HG03558 (cell line): ENCODE measurements around the gene PPL.
"Not testable (repeated sequence)": the region's sequence is repeated elsewhere in the genome, so short reads cannot be mapped to it uniquely, and the experiment has no call there.

ENCODE experiments used
- ATAC-seq: cut with Tn5 transposase; IDR thresholded peaks from one replicate; pipeline ENCODE4 v1.9.1; 2021; ENCODE audit warnings: moderate number of reproducible peaks; ENCODE audit not compliant: unreplicated experiment; ENCODE audit errors: extremely low read depth

Gene PPL

DNA sequence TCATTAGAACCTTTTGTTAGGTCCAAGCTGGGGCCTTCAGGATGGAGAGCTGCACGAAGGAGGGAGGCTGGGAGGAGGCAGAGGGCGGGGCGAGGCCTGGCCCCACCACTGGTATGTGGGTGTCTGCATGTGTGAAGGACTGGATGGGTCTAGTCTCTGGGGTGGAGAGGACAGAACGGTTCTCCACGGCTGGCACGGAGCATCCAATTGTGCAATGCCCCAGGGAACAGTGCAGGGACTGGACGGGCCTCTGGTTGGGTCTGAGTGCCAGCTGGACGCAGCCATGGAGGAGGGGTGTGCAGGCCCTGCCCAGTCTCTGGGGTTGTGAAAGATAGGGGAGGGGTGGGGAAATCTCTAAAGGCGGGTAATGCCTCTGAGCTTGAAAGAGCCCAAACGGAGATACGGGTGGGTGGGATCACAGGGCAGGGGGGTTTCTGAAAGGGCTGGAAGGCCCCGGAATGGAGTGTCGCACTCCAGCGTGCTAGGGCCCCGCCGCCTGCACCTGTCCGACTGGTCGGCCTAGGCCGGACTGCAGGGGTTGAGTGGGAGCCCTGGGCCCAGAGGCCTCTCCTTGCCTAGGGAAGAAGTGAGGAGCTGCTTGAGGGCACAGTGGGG, 1.6 kb downstream of the PPL start:
- no peak for ATAC-seq

DNA sequence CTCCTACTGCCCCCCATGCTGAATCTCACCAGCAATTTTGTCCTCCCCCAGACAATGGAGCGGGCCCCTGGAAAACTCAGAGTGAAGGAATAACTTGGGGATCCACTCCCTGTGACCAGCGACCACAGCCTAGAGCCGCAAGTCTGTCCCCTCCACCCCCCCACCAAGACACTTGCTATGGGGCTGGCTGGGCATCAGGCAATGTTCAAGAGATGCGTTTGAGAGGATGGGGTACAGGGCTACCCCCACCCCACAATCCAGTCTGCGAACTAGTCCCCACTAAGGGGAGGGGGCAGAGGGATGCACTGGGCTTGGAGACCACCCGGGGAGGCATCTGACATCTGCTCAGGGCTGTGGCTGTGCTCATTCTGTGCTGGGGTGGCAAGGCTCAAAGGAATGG, 2.4 kb downstream of the PPL start:
- no peak for ATAC-seq

DNA sequence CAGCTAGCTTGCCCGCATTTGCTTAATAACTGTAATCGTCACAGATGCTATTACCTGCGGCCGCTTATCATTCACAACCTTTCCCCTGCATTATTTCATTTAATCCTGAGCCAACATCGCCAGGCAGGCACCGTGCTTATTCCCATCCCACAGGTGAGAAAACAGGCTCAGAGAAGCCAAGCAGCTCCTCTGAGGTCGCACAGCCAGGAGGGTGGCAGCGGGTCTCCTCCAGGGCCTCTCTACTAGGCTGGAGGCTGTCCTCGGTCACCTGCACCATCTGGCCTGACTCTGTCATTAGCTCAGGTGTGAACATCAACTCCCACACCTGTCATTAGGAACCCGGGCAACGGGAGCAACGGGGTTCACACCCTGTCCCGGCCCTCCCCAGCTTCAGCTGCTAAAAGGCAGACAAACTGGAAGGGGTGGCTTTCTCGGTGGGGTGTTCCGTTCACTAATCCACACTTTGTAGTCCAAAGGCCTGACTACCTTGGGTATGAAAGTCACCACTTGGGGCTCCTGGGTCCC, 3.0 kb downstream of the PPL start:
- ATAC-seq: no peak

DNA sequence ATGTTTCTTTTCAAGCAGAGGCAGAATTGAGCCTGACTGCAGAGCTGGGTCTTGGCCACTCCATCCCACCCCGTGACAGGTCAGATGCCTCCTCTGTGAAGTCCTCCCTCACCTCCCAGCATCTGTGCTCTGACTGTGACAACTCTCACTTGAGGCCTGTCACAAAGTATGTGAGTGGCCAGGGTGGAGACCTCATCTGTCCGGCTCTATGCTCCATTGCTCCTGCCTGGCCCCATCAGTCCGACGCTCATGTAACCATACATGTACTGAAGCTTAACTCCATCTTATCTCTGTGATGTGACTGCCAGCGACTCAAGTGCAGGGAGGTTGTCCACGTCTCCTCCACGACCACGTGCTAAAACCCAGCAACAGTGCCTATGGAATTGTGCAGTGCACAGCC, 3.5 kb downstream of the PPL start:
- no peak for ATAC-seq

DNA sequence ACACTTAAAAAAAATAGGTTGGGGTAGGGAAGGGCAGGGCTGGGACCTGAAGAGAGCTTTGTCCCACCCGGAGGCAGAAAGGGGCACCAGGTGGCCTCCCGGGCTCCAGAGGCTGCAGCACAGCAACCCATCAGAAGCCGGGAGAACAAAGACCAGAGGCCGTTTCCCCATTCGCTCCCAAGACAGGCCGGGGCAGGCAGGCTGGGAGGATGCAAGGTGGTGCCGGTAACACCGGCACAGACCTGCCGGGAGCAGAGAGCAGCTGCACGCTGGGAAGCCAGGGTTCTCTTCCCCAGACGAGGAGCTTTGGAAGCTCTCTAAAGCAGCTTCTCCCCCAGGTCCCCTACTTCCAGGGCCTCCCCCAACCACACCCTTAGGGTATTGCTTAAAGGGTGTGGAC, 5.6 kb downstream of the PPL start:
- no peak for ATAC-seq

DNA sequence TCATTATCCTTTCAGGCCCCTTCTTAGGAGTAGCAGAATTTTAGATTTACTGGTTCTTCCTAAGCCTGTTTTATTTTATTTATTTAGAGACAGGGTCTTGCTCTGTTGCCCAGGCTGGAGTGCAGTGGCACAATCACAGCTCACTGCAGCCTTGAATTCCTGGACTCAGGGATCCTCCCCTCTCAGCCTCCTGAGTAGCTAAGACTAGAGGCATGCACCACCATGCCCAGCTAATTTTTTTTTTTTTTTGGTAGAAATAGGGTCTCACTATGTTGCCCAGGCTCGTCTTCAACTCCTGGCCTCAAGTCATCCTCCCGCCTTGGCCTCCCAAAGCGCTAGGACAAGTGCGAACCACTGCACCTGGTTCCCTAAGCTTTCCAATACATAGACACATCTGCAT, 7.3 kb downstream of the PPL start:
- not testable (repeated sequence) for ATAC-seq

DNA sequence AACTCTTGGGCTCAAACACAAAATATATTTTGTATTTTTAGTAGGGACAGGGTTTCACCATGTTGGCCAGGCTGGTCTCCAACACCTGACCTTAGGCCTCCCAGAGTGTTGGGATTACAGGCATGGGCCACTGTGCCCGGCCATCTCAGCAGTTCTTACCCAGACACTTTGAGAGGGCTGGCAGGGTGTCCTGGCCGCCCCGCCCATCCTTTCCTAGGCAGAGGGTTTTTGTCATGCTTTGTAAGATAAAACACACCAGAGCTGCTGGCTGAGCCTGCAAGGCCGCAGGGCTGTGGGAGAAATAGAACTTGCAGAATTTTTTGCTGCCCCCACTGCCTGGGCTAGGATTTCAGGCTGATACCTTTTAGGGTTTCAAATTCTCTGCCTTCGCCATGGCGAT, 8.7 kb downstream of the PPL start:
- ATAC-seq: no peak

DNA sequence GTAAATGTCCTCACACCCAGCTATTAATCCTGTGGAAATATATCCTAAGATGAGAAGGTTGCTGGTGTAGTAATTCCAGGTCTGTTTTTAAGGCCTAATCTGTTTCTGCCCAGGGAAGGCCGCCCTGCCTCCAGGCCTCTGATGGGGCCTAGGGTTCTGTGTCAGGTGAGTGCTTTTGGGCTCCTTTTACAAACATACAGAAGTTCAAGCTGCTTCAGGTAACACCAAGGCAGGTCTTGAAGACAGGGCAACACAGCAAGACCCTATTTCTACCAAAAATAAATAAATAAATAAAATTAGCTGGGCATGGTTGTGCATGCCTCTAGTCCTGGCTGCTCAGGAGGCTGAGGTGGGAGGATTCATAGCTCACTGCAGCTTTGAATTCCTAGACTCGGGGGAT, 9.3 kb downstream of the PPL start:
- no peak for ATAC-seq

DNA sequence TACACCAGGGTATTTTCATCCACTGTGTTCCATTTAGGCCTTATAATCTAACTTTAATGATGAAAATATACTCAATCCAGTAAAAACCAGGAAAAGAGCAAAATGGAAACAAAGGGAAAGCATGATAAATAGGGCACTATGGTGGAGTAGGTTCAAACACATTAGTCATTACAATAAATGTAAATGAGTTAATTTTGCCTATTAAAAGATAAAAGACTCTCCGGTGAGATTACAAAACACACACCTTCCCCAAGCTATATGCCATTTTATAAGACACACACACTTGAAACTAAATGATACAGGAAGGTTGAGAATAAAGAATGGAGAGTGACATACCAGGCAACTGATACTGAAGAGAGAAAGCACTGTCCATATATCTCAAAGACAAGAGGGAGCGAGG, 10.0 kb downstream of the PPL start:
- no peak for ATAC-seq

DNA sequence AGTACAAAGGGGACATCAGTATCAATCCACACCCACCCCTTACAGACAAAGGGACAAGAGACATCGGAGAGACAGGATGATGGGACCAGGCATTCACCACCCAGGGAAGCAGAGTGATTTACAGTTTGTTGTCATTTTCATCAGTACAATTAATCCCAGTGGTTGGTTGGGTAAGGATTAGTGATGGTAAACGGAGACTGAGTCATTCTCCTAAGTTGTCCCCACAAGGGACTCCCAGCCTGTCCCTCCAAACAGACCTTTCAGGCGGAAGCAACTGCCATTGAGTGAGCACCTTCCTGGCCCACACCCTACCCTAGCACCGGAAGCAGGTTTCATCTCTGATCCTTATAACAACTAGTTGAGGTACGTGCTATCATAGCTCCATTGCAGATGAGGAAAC, 11.2 kb downstream of the PPL start:
- no peak for ATAC-seq

DNA sequence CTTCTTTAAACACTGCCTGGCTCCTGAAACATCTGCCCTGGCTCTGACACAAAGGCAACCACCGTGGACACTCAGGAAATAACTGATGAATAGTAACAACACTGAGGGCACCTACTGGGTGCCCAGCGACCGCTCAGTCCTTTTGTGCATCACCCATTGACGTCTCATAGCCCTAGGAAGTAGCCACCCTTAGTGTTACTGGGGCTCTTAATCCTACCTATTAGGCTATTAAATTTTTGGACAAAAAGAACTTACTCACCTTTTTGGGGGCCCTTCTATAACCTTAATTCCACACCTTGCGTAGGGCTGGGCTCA, 11.7 kb downstream of the PPL start:
- no peak for ATAC-seq

DNA sequence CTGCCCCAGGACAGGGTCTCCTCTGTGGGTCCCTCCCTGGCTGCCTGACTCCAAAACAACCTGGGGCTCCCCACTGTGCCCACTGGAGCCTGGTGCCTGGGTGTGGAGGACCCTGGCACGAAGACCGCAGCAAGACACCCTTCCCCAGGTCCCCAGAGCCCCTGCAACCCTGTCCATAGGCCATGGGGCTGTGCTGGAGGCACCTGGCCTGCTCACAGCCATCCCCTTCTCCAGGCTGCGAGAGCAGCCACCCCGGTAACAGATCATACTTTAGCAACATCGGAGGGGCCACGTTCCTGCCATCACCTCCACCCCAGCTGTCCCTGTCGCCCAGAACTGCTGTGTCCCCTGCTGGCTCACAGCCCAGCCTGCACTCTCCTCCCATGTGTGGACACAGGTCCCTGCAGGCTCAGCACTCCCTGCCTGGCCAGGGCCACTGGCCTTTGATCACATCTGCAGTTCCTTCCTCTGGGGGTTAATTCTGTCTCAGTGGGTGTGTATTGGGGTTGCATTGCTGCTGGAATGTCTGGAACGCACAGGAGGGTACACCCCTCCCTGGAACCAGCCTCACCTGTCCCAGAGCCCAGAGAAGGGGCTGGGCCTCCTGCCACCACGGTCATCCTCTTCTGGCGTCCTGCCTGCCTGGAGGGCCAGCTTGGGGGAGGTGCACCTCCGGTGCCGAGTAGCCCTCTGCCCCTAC, 12.2 kb downstream of the PPL start:
- ATAC-seq: no peak

DNA sequence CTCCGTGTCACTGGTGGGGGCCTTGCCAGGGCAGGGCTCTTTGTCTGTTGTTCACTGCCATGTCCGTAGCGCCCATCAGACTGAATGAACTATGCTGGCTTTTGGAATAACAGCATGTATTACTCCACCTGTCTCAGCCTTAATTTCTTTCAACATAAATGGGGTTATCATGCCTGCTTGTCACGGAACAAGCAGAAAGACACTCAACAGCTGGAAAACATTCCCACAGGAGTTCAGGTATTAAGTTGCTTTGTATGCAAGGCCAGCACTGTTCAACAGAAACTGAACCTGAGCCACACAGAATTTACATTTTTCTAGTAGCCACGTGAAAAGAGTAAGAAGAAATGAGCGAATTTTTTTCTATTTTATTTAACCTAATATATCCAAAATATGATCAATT, 13.1 kb downstream of the PPL start:
- no peak for ATAC-seq

DNA sequence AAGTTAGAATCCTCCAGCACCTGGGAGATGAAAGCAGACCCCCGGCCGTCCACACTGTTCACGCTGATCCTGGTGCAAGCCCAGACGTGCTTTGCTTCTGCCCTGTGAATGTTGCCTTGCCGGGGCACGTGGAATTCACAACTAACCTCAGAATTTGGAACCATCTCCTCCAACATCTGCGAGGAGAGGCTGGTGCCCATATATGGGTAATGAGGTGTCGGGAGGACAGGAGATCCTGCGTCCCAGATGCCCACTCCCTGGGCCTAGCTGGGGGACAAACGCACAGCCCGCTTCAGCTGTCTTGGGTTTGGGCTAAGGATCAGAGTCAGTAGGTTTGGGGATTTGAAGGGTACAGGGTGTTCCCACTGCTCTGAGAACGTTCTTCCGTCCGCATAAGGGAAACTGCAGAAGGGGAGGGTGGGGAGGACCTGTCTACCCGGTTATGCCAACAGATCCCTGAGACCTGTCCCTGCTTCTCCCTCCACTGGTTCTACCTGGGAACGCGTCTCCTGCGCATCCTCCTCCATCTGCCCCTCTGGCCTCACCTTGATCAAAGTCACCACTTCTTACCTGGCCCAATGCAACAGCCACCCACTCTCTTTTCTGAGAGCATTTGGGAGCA, 14.1 kb downstream of the PPL start:
- ATAC-seq: no peak

DNA sequence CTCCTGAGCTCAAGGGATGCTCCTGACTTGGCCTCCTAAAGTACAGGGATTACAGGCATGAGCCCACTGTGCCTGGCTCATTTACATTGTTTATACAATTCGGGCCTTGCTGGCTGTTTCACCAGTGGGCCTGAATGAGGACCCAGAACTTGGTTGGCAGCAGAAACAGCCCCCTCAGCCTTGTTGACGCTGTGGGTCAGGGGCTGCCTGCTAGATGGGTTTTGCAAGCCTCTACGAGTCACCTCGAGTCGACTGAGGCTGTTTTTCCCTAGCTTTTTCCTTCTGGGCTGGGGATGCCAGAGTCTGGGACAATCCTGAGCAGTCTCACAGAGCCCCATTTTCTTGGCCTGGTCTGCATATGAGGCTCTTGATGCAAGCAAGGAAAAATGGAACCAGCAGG, 16.1 kb downstream of the PPL start:
- no peak for ATAC-seq

DNA sequence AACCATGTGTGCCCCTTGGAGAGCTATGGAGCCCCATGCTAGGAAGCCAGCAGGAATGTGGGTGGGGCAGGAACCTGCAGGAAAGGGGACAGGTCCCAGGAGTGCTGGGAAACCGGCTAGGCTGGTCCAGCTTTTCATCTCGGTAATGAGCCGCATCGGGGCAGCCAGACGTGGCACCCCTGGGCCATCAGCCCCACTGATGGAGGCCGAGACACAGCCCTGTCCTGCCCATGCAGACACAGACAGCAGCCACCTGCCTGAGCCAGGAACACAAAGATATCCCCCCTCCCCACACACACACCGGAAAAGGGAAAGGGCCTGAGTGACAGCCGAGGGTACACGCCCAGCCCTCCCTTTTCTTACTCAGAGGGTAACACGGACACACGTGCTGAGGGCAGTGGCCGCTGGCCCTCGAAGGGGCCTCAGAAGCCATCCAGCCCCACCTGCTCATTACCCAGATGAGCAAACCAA, 18.1 kb downstream of the PPL start:
- ATAC-seq: no peak

DNA sequence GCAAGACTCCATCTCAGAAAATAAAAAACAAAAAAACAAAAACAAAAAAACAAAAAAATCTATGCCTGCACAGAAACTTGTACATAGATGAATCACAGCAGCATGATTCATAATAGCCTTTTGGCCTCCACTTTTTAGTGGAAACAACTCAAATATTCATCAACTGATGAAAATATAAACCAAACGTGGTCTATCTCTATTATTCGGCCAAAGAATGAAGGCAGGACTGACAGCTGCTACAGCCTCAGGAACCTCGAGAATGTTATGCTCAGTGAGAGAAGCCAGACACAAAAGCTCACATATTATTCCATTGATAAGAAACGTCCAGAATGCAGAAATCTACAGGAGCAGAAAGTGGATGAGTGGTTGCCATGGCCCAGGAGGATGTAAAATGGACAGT, 19.8 kb downstream of the PPL start:
- ATAC-seq: no peak

DNA sequence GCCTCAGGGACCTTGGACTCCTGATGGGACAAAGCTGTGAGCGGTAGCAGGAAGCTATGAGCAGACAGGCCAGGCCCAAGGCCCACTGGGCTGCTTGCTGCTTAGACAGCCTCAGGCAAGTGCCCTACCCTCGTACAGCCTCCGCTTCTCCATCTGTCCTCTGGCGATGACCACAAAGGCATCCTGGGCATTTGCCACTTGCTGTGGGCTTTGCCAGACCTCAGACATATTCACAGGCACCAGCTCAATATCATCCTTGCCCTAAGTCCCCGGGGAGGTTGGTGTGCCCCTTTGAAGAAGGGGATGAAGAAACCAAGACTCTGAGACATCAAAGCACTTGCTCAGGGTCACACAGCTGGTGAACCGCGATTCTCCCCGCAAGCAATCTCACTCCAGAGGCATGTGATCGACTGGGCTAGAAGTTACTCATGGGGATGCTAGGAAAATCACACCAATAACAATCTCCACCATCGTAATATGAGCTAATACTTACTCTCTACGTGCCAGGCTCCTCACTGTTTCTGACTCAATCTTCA, 21.7 kb downstream of the PPL start:
- no peak for ATAC-seq

DNA sequence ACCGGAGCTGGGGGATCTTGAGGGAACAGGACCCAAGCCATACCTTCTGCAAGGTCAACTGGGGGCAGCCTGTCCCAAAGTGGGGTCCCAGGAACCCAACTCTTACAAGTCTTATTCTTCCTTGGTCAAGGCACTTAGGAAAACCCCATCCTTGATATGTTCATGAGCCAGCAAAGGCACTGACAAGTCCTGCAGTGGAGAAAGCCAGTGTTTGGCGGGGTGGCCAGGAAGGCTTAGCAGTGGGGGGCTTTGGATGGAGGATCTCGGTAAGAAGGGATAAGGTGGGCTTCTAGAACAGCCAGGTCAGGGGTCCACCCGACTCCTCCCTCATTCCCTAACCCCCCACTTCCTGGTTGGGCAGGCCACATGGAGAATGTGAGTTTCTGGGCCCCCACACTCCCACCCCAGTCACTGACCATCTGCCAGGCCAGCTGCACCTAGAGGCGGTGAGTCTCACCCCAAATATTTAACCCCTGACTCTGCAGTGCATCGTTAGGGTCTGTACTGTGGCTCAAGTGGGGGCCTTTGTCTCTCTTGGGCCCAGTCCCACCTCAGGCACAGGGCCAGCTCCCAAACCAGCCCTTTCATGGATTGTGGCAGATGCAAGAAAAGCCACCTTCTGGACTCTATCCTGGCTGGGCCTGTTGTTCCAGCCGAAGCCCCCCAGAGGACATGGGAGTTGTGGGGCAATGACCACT, 22.3 kb downstream of the PPL start:
- no peak for ATAC-seq

DNA sequence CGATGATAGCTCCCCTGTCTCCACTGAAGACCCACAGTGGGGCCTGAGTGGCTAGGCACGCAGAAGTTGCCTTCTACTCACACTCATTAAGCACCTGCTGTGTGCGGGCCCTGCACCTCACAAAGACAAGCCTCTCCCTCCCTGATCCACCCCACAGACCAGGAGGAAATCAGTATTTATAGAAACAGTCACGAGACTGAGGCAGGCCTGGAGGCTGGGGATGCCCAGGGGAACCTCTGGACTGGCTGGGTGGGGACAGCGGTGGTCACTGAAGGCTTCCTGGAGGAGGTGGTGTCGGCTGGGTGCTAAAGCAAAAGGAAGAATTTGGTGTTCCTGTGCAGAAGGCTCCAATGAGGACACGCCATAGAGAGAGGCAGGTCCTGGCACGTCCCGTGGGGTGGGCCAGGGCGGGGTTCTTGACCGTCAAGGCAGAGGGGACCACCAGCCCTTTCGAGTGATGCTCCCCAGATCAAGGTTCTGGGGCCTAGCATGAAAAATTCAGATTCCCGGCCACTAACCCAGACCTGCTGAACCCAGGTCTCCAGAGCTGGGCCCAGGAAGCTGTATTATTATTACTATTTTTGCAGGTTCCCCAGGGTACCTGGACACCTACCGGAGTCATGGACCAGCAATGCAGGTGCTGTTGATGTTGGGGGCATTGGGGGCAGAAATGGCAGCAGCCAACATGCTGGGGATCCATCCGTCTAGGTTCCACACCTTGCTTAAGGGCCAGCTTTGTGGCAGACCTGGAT, 23.0 kb downstream of the PPL start:
- no peak for ATAC-seq
